PFSK-1 (cell line): ENCODE measurements around the gene EGLN2.
A peak's percentile ranks its signal among the peaks of the same experiment; 100 is the strongest.

ENCODE experiments used
- FOXP2 ChIP-seq: optimal IDR thresholded peaks from 2 replicates; pipeline ENCODE3; 2011; ENCODE audit warnings: borderline replicate concordance, control low read depth, inconsistent platforms; ENCODE audit not compliant: insufficient read depth; ENCODE audit errors: extremely low read length, extremely low read depth
- POLR2AphosphoS5 ChIP-seq: IDR thresholded peaks from 2 replicates; pipeline ENCODE4 v1.6.1; 2012; ENCODE audit warnings: low read depth, mild to moderate bottlenecking, control low read depth, low read length, moderate library complexity
- SIN3A ChIP-seq: IDR thresholded peaks from 2 replicates; pipeline ENCODE4 v1.6.1; 2012; ENCODE audit warnings: mild to moderate bottlenecking, low read length, moderate library complexity, borderline replicate concordance; ENCODE audit not compliant: insufficient read depth
- TAF1 ChIP-seq: IDR thresholded peaks from 2 replicates; pipeline ENCODE4 v1.6.1; 2012; ENCODE audit warnings: low read length, control low read depth, borderline replicate concordance; ENCODE audit not compliant: insufficient read depth
- TF ChIP-seq, protein P1 (sequence below), 2 experiments: IDR thresholded peaks; 2 replicates each; pipeline versions ENCODE4 v1.6.1 to v1.8.0; 2011 to 2012; ENCODE audit warnings: low read depth in 2 of 2, low read length in 2 of 2, control low read depth in 1 of 2, inconsistent platforms in 1 of 2, mild to moderate bottlenecking in 1 of 2, moderate library complexity in 1 of 2; ENCODE audit not compliant: insufficient read depth in 1 of 2

EGLN2 gene

DNA sequence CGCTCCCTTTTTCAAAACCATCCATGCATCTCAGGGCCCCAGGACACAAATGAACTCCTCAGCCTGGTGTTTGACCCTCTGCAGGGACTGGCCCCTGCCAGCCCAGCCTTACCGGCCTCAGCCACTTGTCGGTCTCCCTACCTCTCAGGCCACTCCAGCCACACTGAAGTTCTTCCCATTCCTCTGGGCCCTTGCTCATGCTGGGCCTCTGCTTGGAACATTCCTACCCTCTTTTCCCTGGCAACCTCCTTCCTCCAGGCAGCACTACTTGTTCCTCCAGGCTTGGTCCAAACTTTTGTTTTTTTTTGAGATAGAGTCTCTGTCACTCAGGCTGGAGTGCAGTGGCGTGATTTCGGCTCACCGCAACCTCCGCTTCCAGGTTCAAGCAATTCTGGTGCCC is 7.6 kb upstream of the EGLN2 start:
- TF ChIP-seq FOXP2 (no peak), POLR2AphosphoS5 (no peak), SIN3A (no peak), TAF1 (no peak)
- TF ChIP-seq, protein P1, sequence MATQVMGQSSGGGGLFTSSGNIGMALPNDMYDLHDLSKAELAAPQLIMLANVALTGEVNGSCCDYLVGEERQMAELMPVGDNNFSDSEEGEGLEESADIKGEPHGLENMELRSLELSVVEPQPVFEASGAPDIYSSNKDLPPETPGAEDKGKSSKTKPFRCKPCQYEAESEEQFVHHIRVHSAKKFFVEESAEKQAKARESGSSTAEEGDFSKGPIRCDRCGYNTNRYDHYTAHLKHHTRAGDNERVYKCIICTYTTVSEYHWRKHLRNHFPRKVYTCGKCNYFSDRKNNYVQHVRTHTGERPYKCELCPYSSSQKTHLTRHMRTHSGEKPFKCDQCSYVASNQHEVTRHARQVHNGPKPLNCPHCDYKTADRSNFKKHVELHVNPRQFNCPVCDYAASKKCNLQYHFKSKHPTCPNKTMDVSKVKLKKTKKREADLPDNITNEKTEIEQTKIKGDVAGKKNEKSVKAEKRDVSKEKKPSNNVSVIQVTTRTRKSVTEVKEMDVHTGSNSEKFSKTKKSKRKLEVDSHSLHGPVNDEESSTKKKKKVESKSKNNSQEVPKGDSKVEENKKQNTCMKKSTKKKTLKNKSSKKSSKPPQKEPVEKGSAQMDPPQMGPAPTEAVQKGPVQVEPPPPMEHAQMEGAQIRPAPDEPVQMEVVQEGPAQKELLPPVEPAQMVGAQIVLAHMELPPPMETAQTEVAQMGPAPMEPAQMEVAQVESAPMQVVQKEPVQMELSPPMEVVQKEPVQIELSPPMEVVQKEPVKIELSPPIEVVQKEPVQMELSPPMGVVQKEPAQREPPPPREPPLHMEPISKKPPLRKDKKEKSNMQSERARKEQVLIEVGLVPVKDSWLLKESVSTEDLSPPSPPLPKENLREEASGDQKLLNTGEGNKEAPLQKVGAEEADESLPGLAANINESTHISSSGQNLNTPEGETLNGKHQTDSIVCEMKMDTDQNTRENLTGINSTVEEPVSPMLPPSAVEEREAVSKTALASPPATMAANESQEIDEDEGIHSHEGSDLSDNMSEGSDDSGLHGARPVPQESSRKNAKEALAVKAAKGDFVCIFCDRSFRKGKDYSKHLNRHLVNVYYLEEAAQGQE (IDR thresholded peaks at IDR 0.05; ENCODE audit: insufficient read depth in 1 of 2, low read depth in 2 of 2, low read length in 2 of 2) = no peak

DNA sequence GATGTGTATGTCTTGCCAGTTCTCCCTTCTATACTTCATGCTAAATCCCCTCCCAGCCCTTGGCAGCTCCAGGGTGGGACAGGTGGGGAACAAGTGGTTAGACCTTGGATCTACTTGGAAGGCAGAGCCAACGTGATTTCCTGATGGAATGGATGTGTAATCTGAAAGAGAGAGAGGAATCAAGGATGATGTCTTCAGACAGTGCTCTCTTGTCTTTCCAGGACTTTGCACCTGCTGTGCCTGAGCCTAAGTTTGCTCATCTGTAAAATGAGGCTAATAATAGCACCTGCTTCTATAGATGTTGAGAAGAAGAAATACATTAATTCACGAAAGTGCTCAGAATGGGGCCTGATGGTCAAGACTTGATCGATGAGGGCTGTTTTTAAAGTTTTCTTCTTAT is 7.0 kb upstream of the EGLN2 start:
- TF ChIP-seq SIN3A (no peak), TAF1 (no peak), POLR2AphosphoS5 (no peak), FOXP2 (no peak)
- TF ChIP-seq, protein P1 (IDR thresholded peaks at IDR 0.05; ENCODE audit: insufficient read depth in 1 of 2, low read depth in 2 of 2, low read length in 2 of 2) = no peak

DNA sequence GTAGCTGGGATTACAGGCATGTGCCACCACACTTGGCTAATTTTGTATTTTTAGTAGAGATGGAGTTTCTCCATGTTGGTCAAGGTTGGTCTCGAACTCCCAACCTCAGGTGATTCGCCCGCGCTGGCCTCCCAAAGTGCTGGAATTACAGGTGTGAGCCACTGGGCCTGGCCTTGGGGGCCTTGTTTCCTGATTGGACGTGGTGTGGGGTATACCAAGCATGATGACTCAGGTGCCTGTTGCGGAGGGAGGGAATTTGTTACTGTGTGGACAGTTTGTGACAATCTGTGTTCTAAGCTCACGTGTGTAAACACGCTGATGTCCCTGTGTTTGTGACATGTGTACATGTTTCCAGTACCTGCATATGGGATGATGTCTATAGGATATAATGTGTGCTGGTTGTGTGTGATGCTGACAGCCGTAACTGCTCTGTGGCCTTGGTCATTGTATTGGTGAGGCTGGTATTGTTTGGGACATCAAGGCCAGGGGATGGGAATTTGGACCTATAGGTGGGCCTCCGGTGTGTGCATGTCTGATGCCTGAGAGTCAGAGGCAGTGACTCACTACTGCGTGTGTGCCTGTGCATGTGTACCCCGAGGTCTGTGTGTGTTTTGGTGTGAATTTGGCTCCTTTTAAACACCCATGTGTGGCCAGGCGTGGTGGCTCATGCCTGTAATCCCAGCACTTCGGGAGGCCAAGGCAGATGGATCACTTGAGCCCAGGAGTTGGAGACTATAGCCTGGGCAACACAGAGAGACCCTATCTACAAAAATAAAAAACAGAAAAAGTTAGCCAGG is 1.6 kb upstream of the EGLN2 start:
- no peak for TF ChIP-seq POLR2AphosphoS5
- TF ChIP-seq FOXP2 = no peak
- TF ChIP-seq, protein P1 (IDR thresholded peaks at IDR 0.05; ENCODE audit: insufficient read depth in 1 of 2, low read depth in 2 of 2, low read length in 2 of 2) = no peak
- TF ChIP-seq SIN3A = no peak
- no peak for TF ChIP-seq TAF1

DNA sequence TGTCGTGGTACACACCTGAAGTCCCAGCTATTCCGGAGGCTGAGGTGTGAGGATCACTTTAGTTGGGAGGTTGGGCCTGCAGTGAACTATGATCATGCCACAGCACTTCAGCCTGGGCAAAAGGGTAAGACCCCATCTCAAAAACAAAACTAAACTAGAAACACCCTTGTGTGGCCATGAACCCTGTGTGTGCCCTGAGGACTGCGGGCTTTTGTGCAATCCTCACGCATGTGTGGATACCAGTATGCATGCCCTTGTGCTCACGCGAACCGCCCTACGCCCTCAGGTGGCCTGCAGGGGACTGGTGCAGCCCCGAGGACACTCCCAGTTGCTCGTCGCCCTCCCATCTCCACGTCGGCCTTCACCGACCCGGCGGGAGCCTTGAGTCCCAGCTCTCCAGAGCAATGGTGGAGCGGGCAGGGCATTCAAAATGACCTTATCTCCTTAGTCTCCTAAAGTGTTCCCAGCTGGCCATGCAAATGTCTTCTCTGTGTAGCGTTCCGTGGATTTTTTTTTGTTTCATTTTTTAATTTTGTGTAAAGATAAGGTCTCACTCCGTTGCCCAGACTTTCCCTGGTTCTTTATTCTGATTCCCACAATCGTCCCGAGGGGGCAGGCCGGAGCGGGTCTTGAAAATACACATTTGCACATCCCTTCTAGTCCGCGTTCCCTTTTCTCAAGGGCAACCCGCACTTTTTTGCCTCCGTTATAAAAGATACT is 868 bp upstream of the EGLN2 start:
- TF ChIP-seq FOXP2 = peak; percentile 58
- no peak for TF ChIP-seq POLR2AphosphoS5
- TF ChIP-seq TAF1 = no peak

DNA sequence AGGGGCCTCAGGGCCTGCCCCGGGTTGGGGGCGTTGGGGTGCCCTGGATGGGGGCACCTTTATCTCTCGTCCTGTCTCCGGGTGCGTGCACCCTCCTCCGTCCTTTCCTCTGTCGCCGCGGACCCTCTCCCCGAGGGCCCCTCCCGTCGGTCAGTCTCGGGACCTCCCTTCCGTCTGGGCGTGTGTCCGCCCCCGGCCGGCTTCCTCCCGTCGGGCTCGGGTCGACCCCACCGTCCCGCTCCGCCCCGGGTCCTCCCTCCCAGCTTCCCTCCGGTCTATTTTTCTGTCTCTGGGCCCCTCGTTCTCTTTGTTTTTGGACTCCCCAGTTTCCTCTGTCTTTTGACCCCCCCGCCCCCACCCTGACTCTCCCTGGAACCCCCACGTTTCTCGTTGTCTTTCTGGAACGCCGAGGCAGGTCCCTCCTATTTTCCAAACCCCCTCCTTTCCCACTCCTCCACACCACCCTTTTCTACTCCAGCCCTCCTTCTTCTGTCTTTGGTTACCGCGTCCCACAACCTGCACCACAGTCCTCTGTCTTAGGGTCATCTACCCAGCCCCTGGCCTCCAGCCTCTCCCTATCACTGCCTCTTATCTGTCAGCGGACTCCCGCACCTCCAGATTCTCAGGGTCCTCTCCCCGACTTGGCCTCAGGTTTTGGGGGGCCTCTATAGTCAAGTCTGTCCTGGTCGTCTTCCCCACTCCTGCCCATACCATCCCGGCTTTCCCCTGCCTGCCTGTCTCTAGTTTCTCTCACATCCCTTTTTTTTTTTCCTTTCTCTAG is 757 bp downstream of the EGLN2 start:
- TF ChIP-seq TAF1 (no peak), POLR2AphosphoS5 (no peak), FOXP2 (no peak), SIN3A (no peak)
- TF ChIP-seq, protein P1 (IDR thresholded peaks at IDR 0.05; ENCODE audit: insufficient read depth in 1 of 2, low read depth in 2 of 2, low read length in 2 of 2) = no peak
